GM12891 (cell line): Measurements from ENCODE around the gene ABCA6.

Source experiments
- PAX5 ChIP-seq: IDR thresholded peaks from 2 replicates; pipeline ENCODE4 v1.6.1; 2011; ENCODE audit warnings: low read length, moderate library complexity, mild to moderate bottlenecking; ENCODE audit not compliant: insufficient read depth, severe bottlenecking
- POLR2A ChIP-seq: IDR thresholded peaks from 2 replicates; pipeline ENCODE4 v1.6.1; 2011; ENCODE audit warnings: low read depth, low read length, control low read depth
- POLR2AphosphoS5 ChIP-seq: IDR thresholded peaks from 2 replicates; pipeline ENCODE4 v1.6.1; 2011; ENCODE audit warnings: low read depth, low read length, control low read depth
- SPI1 ChIP-seq: IDR thresholded peaks from 2 replicates; pipeline ENCODE4 v1.6.1; 2011; ENCODE audit warnings: low read depth, low read length, control low read depth
- TAF1 ChIP-seq: IDR thresholded peaks from 2 replicates; pipeline ENCODE4 v1.6.1; 2011; ENCODE audit warnings: low read depth, low read length, control low read depth

- no peak for TF ChIP-seq POLR2A
- no peak for TF ChIP-seq POLR2AphosphoS5
- no peak for TF ChIP-seq TAF1
- TF ChIP-seq SPI1, result no peak
- TF ChIP-seq PAX5, result no peak
Measured at GRCh38 chr17:69166957-69167356, 25.3 kb upstream of the ABCA6 start.
